IMR-90 (cell line): ENCODE measurements around the gene KCNA10. TPM values are rescaled to one million over a fixed set of nuclear protein-coding genes. Genes with fewer than 3 reads are reported as not detected.

ENCODE experiments used
- ATAC-seq: fragments of 200-7000 bp; cut with Tn5 transposase; 2 replicates; pipeline ENCODE4 v1.9.1; 2020; ENCODE audit warnings: low read depth, mild to moderate bottlenecking, moderate library complexity
- BruUV-seq: library from RNA; stranded (reverse); fragments of 400-500 nt; replicated peaks from 2 replicates; lab custom pipeline; 2021; lab: Mats Ljungman, UMichigan
- CTCF ChIA-PET: fragments of 300-600 bp; formaldehyde crosslinking; extraction: SDS; loops from one replicate; lab custom pipeline; 2021; ENCODE audit warnings: antibody characterized with exemption; lab: Yijun Ruan, JAX
- POLR2A ChIA-PET: fragments of 300-600 bp; sonication (Branson Sonifier 250); formaldehyde crosslinking; loops from one replicate; lab custom pipeline; 2022; ENCODE audit warnings: antibody characterized with exemption; ENCODE audit not compliant: unreplicated experiment; lab: Charles Lee
- DNase-seq: peaks from one replicate; pipeline ENCODE4 v3.0.0; 2013
- H2AFZ ChIP-seq: replicated peaks from 2 replicates; pipeline ENCODE3; 2013; ENCODE audit warnings: low read length, mild to moderate bottlenecking; ENCODE audit not compliant: poor library complexity
- H2AK5ac ChIP-seq: 2 replicates; pipeline ENCODE4 v1.6.1; 2013; ENCODE audit warnings: low read depth, low read length, inconsistent platforms
- H2AK9ac ChIP-seq: replicated peaks from 2 replicates; pipeline ENCODE3; 2013; ENCODE audit warnings: mild to moderate bottlenecking, low read depth, low read length, moderate library complexity; ENCODE audit not compliant: poor library complexity
- H2BK120ac ChIP-seq: 2 replicates; pipeline ENCODE4 v1.6.1; 2013; ENCODE audit warnings: low read depth, low read length, inconsistent platforms
- H2BK15ac ChIP-seq: 3 replicates; pipeline ENCODE4 v1.6.1; 2013; ENCODE audit warnings: low read depth, low read length, inconsistent platforms
- H2BK20ac ChIP-seq: 2 replicates; pipeline ENCODE4 v1.6.1; 2013; ENCODE audit warnings: low read depth, mild to moderate bottlenecking, inconsistent platforms, low read length, moderate library complexity
- H2BK5ac ChIP-seq: 2 replicates; pipeline ENCODE4 v1.6.1; 2013; ENCODE audit warnings: mild to moderate bottlenecking, low read depth, low read length, inconsistent platforms; ENCODE audit not compliant: poor library complexity, severe bottlenecking
- H3K14ac ChIP-seq: replicated peaks from 2 replicates; pipeline ENCODE4 v1.6.1; 2013; ENCODE audit warnings: low read depth, low read length, inconsistent platforms
- H3K18ac ChIP-seq: 2 replicates; pipeline ENCODE4 v1.6.1; 2013; ENCODE audit warnings: low read depth, low read length, control low read depth
- H3K23ac ChIP-seq: 2 replicates; pipeline ENCODE4 v1.6.1; 2013; ENCODE audit warnings: low read depth, low read length, inconsistent platforms
- H3K27ac ChIP-seq: 2 replicates; pipeline ENCODE4 v1.5.1; 2013; ENCODE audit warnings: mild to moderate bottlenecking, control low read depth, low read length; ENCODE audit not compliant: insufficient read depth
- H3K27me3 ChIP-seq: 2 replicates; pipeline ENCODE4 v1.6.1; 2013; ENCODE audit warnings: low read length; ENCODE audit not compliant: control insufficient read depth, insufficient read depth
- H3K36me3 ChIP-seq: 2 replicates; pipeline ENCODE4 v1.6.1; 2013; ENCODE audit warnings: low read length, mixed read lengths; ENCODE audit not compliant: control insufficient read depth, insufficient read depth
- H3K4ac ChIP-seq: 2 replicates; pipeline ENCODE4 v1.6.1; 2013; ENCODE audit warnings: low read depth, low read length, inconsistent platforms
- H3K4me1 ChIP-seq: 2 replicates; pipeline ENCODE4 v1.6.1; 2013; ENCODE audit warnings: low read length, mixed read lengths; ENCODE audit not compliant: control insufficient read depth, insufficient read depth
- H3K4me2 ChIP-seq: 2 replicates; pipeline ENCODE4 v1.6.1; 2013; ENCODE audit warnings: low read depth, mild to moderate bottlenecking, control low read depth, low read length, moderate library complexity
- H3K4me3 ChIP-seq: 2 replicates; pipeline ENCODE4 v1.5.1; 2013; ENCODE audit warnings: low read depth, mild to moderate bottlenecking, control low read depth, low read length, moderate library complexity; ENCODE audit not compliant: insufficient read depth
- H3K56ac ChIP-seq: 2 replicates; pipeline ENCODE4 v1.6.1; 2013; ENCODE audit warnings: low read length, inconsistent platforms; ENCODE audit not compliant: insufficient read depth; ENCODE audit errors: extremely low read depth
- H3K79me1 ChIP-seq, 2 experiments: 2 replicates each; pipeline ENCODE4 v1.6.1; 2013; ENCODE audit warnings: low read length in 2 of 2, inconsistent platforms in 1 of 2, low read depth in 1 of 2
- H3K9ac ChIP-seq: 2 replicates; pipeline ENCODE4 v1.6.1; 2013; ENCODE audit warnings: low read depth, low read length, control low read depth
- H3K9me1 ChIP-seq: 2 replicates; pipeline ENCODE4 v1.6.1; 2013; ENCODE audit warnings: low read length, inconsistent platforms; ENCODE audit not compliant: insufficient read depth
- H3K9me3 ChIP-seq: 2 replicates; pipeline ENCODE4 v1.6.1; 2013; ENCODE audit warnings: low read length; ENCODE audit not compliant: control insufficient read depth, insufficient read depth
- H4K20me1 ChIP-seq: 2 replicates; pipeline ENCODE4 v1.6.1; 2013; ENCODE audit warnings: low read length, inconsistent platforms; ENCODE audit not compliant: insufficient read depth
- H4K5ac ChIP-seq: 2 replicates; pipeline ENCODE4 v1.6.1; 2013; ENCODE audit warnings: mild to moderate bottlenecking, low read depth, low read length, control low read depth
- H4K8ac ChIP-seq, 2 experiments: 2 replicates each; pipeline ENCODE4 v1.6.1; 2013; ENCODE audit warnings: low read depth in 2 of 2, low read length in 2 of 2, control low read depth in 1 of 2, inconsistent platforms in 1 of 2
- H4K91ac ChIP-seq: 2 replicates; pipeline ENCODE4 v1.6.1; 2013; ENCODE audit warnings: low read depth, low read length, inconsistent platforms; ENCODE audit not compliant: insufficient read depth
- CEBPB ChIP-seq: IDR thresholded peaks from 2 replicates; pipeline ENCODE4 v1.6.1; 2012; ENCODE audit warnings: low read depth, low read length, improper control_type of control experiment
- CHD1 ChIP-seq: IDR thresholded peaks from 2 replicates; pipeline ENCODE4 v1.6.1; 2012; ENCODE audit warnings: low read depth, low read length, improper control_type of control experiment
- CTCF ChIP-seq: conservative IDR thresholded peaks from 2 replicates; pipeline ENCODE4 v1.5.1; 2012; ENCODE audit warnings: mild to moderate bottlenecking, low read depth, low read length, improper control_type of control experiment
- ELK1 ChIP-seq: fragments of 150-350 bp; IDR thresholded peaks from 2 replicates; pipeline ENCODE4 v1.6.1; 2016; ENCODE audit warnings: low read depth, mild to moderate bottlenecking, low read length, moderate library complexity, borderline replicate concordance
- MXI1 ChIP-seq: IDR thresholded peaks from 2 replicates; pipeline ENCODE4 v1.6.1; 2012; ENCODE audit warnings: low read depth, mild to moderate bottlenecking, low read length, moderate library complexity, borderline replicate concordance
- NFE2L2 ChIP-seq: fragments of 150-350 bp; IDR thresholded peaks from 2 replicates; pipeline ENCODE4 v1.6.1; 2016; ENCODE audit warnings: low read depth, mild to moderate bottlenecking, low read length
- RAD21 ChIP-seq: IDR thresholded peaks from 2 replicates; pipeline ENCODE4 v1.6.1; 2012; ENCODE audit warnings: low read length, improper control_type of control experiment
- RCOR1 ChIP-seq: IDR thresholded peaks from 2 replicates; pipeline ENCODE4 v1.6.1; 2012; ENCODE audit warnings: mild to moderate bottlenecking, low read length, improper control_type of control experiment; ENCODE audit not compliant: insufficient replicate concordance
- RFX5 ChIP-seq: IDR thresholded peaks from 2 replicates; pipeline ENCODE4 v1.8.0; 2012; ENCODE audit warnings: low read depth, mild to moderate bottlenecking, low read length, moderate library complexity
- USF2 ChIP-seq: fragments of 150-350 bp; IDR thresholded peaks from 2 replicates; pipeline ENCODE4 v1.6.1; 2017; ENCODE audit warnings: mild to moderate bottlenecking, antibody characterized with exemption, low read length, low read depth
- WGBS, 2 experiments: methylation state at CpG; one replicate each; pipeline versions ENCODE4 v1.1.5 to v1.1.7; 2013; ENCODE audit warnings: missing lambda C conversion rate in 2 of 2; ENCODE audit not compliant: insufficient read length in 1 of 2; ENCODE audit errors: extremely low coverage in 2 of 2; 5-methylcytosine and 5-hydroxymethylcytosine counted together
- dilution Hi-C: fragments of 300-500 bp; cut with HindIII; formaldehyde crosslinking; loops from one replicate; pipeline ENCODE4 v1.14.3; 2018; ENCODE audit warnings: low sequenced_read_pairs; ENCODE audit not compliant: unreplicated experiment
- in situ Hi-C: fragments of 300-500 bp; cut with MboI; formaldehyde crosslinking; loops from 3 replicates; pipeline ENCODE4 v1.14.3; 2019; ENCODE audit warnings: low sequenced_read_pairs, inconsistent platforms, mixed read lengths
- intact Hi-C: fragments of 100-400 bp; cut with micrococcal nuclease; formaldehyde crosslinking; loops from 2 replicates; pipeline ENCODE4 v1.10.0; 2022
- polyA plus RNA-seq, 3 experiments: library from polyadenylated mRNA; depleted of rRNA; stranded (reverse); fragments of >200 nt; gene quantifications; 2 replicates each; pipeline ENCODE4 v1.2.3, GENCODE V29; 2012; ENCODE audit warnings: low replicate concordance in 1 of 3
- total RNA-seq: library from RNA; depleted of rRNA; stranded (reverse); fragments of >200 nt; gene quantifications from 2 replicates; pipeline ENCODE4 v1.2.3, GENCODE V29; 2012

Gene KCNA10
- total and polyA plus RNA-seq, 2 of the 4 experiments (the other 2 are of a cell fraction), result not detected

GRCh38 chr1:110472546-110472945 is 46.4 kb downstream of the KCNA10 start:
- Histone ChIP-seq H4K20me1 (no peaks in the 10 kb centered on the region), H3K27me3 (peaks cover 5% of the 10 kb centered on the region), H4K5ac (no peak overlapping the region), H2BK20ac (no peak overlapping the region), H3K4me3 (no peak overlapping the region), H3K4ac (no peak overlapping the region), H3K14ac (no peak overlapping the region), H2BK120ac (no peak overlapping the region), H2AFZ (no peak overlapping the region), H3K36me3 (no peaks in the 10 kb centered on the region), H3K4me1 (peaks cover 7% of the 10 kb centered on the region), H3K9ac (no peak overlapping the region), H4K91ac (no peak overlapping the region), H2AK9ac (no peak overlapping the region), H3K9me1 (0 out of 2 replicates have a peak, but pooled peaks cover 8% of the 10 kb centered on the region), H3K9me3 (no peaks in the 10 kb centered on the region), H2BK15ac (no peak overlapping the region), H3K4me2 (no peak overlapping the region), H3K23ac (no peak overlapping the region), H3K56ac (no peak overlapping the region), H3K79me1 (no peaks in the 10 kb centered on the region), H3K18ac (no peak overlapping the region), H4K8ac (no peak overlapping the region), H2AK5ac (no peak overlapping the region), H3K27ac (no peak overlapping the region), H2BK5ac (no peak overlapping the region)
- WGBS, 2 experiments, result 72% methylated on average over 4 of the region's 10 CpGs; no CpG with 5 or more reads in 1 of the 2 experiments
- in situ Hi-C loops, result no loop called here
- dilution Hi-C loops, result no loop called here
- TF ChIP-seq CTCF (no peak), CEBPB (no peak), RCOR1 (no peak), MXI1 (no peak), RFX5 (no peak), CHD1 (no peak), USF2 (no peak), NFE2L2 (no peak), ELK1 (no peak), RAD21 (no peak)
- intact Hi-C loops, result no loop called here
- no peak for ATAC-seq
- POLR2A ChIA-PET, result no interaction called here
- CTCF ChIA-PET, result interaction anchor here (1.1 to 1.6 kb wide), 2 partner anchors 12 to 23 kb away, joined by 4 to 7 read pairs; no protein-coding TSS in a partner anchor
- no TSS peak for BruUV-seq
- no peak for DNase-seq
